HG03520 (cell line): ENCODE measurements around the gene TMOD1.
"Not testable (repeated sequence)": the region's sequence is repeated elsewhere in the genome, so short reads cannot be mapped to it uniquely, and the experiment has no call there.

Source experiments
- ATAC-seq: cut with Tn5 transposase; IDR thresholded peaks from one replicate; pipeline ENCODE4 v1.9.1; 2021; ENCODE audit warnings: mild to moderate bottlenecking, moderate library complexity; ENCODE audit not compliant: unreplicated experiment

The TMOD1 gene

GRCh38 chr9:97563458-97564135, 62.1 kb downstream of the TMOD1 start:
- ATAC-seq: no peak

DNA sequence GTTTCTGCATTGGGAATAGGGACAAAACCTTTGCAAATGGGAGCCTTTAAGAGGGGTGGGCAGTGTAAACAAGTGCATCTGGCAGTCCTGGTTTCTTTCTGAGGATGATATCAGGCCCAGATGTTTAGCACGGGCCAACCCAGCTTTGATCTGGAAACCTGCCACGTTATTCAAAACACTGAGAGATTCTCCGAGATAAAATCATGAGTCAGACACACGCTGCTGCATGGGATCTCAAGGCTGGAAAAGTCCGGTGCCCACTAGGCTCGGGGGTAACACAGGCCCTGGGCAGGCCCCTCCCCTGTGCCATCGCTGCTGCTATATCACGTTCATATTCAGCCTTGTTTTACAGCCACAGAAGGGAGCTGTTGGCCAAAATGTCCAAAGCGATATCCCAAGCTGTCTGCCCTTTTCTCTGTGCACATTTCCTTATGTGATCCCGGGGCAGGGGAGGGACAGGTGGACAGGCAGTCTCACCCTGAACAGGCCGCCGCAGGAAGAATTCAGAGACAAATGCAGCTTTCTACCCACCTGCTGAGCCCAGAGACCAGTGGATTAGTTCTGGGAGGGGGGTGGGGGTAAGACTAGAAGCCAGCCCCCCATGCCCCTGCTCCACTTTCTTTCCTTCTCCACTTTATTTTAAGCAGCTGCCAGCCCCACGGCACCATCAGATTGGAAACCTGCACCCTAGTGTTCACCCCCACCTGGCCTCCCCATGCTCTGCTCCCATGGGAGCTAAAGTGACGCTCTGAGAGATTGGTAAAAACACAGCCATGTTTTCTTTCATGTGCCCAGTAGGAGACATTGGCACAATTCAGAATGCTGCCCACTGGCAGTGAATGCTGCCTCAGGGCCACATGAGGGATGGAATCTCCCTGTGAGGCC, 63.1 kb downstream of the TMOD1 start:
- ATAC-seq: no peak

DNA sequence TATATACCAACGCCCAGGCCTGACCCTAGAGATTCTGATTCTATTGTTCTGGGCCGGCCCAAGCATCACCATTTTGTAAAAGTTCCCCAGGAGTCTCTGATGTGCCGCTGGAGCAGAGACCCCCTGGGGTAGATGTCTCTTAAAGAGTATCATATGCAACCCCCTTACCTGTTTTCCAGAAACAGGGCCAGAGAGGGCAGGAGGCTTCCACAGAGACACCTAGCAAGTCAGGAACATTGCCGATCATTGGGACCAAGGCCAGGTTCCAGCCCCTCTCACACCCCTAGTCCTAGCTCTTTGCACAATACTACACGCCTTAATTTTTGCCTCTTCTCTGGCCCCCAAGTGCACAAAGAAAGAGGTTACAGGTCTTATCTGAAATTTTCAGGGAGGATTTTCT, 63.8 kb downstream of the TMOD1 start:
- ATAC-seq: no peak

- ATAC-seq: no peak
Measured at GRCh38 chr9:97567182-97567893, 65.9 kb downstream of the TMOD1 start.

- ATAC-seq: no peak
Measured at GRCh38 chr9:97567894-97568202, 66.4 kb downstream of the TMOD1 start.

DNA sequence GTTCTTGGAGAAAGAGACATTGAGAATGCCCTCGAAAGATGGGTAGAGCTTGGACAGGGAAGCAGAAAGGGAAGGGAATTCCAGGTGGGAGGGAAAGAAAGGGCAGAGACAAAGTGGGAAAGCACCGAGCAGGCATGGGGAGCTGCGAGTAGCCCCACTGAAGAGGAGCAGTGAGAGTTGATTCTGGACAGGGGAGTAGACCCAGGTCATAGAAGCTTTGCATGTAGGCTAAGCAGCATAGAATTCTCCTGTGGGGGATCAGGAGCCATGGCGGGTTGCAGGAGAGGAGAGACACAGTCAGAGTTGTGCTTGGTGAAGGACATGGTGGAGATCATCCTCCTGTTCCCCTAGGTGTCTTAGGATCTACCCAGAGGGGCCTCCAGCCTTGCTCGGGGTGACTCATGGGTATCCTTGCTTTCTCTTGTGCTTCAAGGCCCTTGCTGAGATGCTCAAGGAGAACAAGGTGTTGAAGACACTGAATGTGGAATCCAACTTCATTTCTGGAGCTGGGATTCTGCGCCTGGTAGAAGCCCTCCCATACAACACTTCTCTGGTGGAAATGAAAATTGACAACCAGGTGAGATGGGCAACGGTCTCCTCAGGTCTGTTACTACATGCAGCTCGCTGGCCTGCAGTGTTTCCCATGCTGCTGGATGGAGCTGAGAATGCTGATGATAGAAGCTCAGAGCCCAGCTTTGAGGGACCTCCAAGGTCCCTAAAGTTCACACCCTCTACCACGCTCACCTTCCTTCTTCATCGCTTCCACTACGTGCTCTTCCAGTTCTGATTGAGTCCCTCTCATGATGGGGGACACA, 67.2 kb downstream of the TMOD1 start:
- no peak for ATAC-seq

DNA sequence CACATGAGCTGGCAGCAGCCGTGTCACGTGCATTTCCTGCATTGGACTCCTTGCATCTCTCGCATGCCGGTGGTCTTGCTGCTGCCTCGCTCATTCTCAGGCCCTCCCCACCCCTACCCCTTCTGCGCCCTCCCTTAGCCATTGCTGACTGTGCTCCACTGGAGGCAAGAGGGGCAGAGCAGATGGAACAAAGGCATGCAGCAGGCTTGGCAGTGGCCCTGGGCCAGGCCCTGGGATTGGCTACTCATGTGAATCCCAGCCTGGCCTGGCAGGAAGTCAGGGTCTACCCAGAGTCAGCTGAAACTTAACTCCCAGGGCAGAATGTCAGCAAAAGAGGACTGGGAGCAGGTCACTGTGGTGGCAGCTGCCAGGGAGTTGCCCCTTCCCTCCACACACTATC, 69.4 kb downstream of the TMOD1 start:
- no peak for ATAC-seq

- ATAC-seq: no peak
Measured at GRCh38 chr9:97571664-97572063, 70.2 kb downstream of the TMOD1 start.

GRCh38 chr9:97572196-97572891, 70.9 kb downstream of the TMOD1 start:
- ATAC-seq: no peak

DNA sequence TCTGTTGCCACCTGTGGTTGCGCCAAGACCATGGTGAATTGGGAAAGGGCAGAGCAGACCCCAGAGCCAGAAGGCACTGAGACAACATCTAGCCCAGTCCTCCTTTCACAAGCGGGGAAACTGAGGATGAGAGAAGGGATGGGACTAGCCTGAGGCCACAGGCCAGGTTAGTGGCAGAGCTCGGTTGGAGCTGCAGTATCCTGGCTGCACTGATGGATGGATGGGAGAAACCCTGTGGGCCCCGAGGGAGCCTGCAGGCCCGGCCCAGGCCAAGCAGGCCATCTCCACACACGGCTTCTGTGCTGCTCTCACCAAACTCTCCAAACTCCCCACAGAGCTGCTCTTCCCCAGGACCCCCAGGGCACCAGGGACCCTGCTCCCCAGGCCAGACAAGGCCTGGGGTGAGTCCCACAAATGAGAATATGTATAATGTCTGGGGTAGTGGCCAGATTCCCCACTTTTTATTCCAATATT, 71.5 kb downstream of the TMOD1 start:
- ATAC-seq: no peak

DNA sequence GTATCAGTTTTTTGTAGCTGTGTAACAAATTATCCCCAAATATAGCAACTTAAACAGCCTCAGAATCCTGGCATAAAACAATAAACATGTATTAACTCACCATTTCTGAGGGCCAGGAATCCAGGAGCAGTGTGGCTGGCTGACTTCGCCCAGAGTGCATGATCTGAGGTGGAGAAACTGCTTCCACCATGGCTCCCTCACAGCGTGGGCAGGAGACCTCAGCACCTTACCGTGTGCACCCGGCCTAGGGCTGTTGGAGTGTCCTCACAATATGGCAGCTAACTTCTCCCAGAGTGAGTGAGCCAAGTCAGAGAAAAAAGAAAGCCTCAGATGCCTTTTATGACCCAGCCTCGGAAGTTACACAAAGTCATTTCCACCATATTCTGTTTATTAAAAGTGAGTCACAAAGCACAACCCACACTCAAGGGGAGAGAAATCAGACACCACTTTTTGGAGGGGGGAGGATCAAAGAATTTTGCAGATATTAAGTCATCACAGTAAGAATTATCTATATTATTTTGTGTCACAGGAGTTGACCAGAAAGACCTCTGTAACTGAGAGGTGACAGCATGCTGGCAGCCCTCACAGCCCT, 72.1 kb downstream of the TMOD1 start:
- ATAC-seq: no peak

DNA sequence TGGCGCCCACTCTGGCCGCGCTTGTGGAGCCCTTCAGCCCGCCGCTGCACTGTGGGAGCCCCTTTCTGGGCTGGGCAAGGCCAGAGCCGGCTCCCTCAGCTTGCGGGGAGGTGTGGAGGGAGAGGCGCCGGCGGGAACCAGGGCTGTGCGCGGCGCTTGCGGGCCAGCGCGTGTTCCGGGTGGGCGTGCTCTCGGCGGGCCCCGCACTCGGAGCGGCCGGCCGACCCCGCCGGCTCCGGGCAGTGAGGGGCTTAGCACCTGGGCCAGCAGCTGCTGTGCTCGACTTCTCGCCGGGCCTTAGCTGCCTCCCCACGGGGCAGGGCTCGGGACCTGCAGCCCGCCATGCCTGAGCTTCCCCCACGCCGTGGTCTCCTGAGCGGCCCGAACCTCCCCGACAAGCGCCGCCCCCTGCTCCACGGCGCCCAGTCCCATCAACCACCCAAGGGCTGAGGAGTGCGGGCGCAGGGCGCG, 72.7 kb downstream of the TMOD1 start:
- ATAC-seq: not testable (repeated sequence)

GRCh38 chr9:97574921-97575672, 73.6 kb downstream of the TMOD1 start:
- not testable (repeated sequence) for ATAC-seq

DNA sequence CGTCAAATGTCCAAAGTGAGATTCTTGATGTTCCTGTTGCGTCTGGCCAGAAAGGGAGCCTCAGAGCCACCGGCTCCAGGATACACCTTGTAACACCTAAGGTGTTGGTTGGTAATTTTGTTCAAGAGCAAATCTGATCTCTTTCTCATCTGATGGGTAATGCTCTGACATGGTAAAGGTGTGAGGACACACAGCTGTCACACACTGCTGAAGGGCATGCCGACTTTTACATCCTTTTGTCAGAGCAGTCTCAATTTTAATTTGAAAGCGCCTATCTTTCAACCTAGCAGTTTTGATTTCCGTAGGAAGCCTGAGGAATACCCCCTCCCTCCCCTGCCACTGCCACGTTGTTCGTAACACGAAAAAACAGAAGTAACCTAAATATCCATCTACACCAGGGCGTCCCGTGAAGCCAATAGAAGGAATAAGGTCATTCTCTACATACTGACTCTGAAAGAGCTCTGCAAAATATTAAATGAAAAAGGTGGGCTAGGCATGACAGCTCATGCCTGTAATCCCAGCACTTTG, 74.3 kb downstream of the TMOD1 start:
- ATAC-seq: no peak

DNA sequence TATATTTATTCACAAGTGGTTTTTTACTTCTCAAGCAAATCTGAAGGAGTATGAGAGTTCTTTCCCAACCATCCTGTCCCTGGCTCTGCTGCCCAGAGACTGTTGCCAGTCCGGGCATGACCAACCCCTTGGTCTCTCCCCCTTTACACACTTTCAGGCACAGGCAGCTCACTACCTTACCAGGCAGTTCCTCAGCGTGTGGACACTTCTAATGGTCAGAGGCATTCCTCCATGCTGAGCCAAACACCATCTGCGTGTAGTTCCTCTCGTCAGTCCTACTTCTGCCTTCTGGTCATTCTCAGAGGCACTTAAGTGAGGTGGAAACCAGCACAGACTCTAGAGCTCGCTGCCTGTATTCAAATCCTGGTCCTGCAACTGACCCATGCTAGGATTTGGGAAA, 75.6 kb downstream of the TMOD1 start:
- ATAC-seq: no peak

DNA sequence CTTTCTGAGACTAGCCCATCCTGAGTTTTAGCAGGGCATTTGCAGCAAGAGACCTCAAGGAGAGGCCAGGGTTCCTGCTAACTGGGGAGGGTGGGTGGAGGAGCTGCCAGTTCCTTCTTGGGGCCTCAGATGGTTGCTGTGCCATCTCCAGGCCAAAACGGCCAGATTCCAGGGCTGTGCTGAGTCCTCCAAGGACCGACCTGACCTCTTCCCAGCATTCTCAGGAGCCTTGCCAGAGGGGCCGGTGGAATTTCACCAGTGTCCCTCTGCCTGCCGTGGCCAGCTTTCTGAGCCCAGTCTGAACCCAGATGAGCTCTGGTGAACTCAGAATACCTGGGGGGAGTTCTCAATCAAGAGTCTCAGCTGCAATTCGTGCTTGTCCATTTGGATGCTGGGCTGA, 77.4 kb downstream of the TMOD1 start:
- ATAC-seq: no peak

- ATAC-seq: no peak
Measured at GRCh38 chr9:97579914-97580313, 78.4 kb downstream of the TMOD1 start.

- ATAC-seq: not testable (repeated sequence)
Measured at GRCh38 chr9:97581590-97581989, 80.1 kb downstream of the TMOD1 start.

GRCh38 chr9:97584778-97585177, 83.3 kb downstream of the TMOD1 start:
- not testable (repeated sequence) for ATAC-seq
